Neural progenitor cell (in vitro differentiated cells): ENCODE results near the gene GCKR. TPM values are rescaled to one million over a fixed set of nuclear protein-coding genes. Genes with fewer than 3 reads are reported as not detected.

Experiments
- DNase-seq: peaks from one replicate; pipeline ENCODE4 v3.0.0-alpha.2; 2016; ENCODE audit warnings: low spot score
- H2AFZ ChIP-seq: fragments of 200-600 bp; sonication (generic); replicated peaks from 2 replicates; pipeline ENCODE4 v1.6.1; 2016; ENCODE audit warnings: antibody characterized with exemption
- H3F3A ChIP-seq: fragments of 200-600 bp; sonication (generic); 2 replicates; pipeline ENCODE4 v1.6.1; 2016; ENCODE audit warnings: antibody characterized with exemption, low read depth
- H3K27ac ChIP-seq: fragments of 200-600 bp; sonication (generic); 2 replicates; pipeline ENCODE4 v1.5.1; 2016; ENCODE audit warnings: mild to moderate bottlenecking
- H3K27me3 ChIP-seq: fragments of 200-600 bp; sonication (generic); 2 replicates; pipeline ENCODE4 v1.6.1; 2016; ENCODE audit warnings: mild to moderate bottlenecking, moderate library complexity
- H3K36me3 ChIP-seq: fragments of 200-600 bp; sonication (generic); 2 replicates; pipeline ENCODE4 v1.5.1; 2016
- H3K4me1 ChIP-seq: fragments of 200-600 bp; sonication (generic); 2 replicates; pipeline ENCODE4 v1.6.1; 2016; ENCODE audit warnings: mixed run types
- H3K4me2 ChIP-seq: fragments of 200-600 bp; sonication (generic); 2 replicates; pipeline ENCODE4 v1.6.1; 2016
- H3K4me3 ChIP-seq: fragments of 200-600 bp; sonication (generic); 2 replicates; pipeline ENCODE4 v1.5.1; 2016
- H3K79me2 ChIP-seq: fragments of 200-600 bp; sonication (generic); 2 replicates; pipeline ENCODE4 v1.6.1; 2016; ENCODE audit warnings: low read depth
- H3K9ac ChIP-seq: fragments of 200-600 bp; sonication (generic); 2 replicates; pipeline ENCODE4 v1.6.1; 2016
- H3K9me3 ChIP-seq: fragments of 200-600 bp; sonication (generic); 2 replicates; pipeline ENCODE4 v1.5.1; 2016; ENCODE audit warnings: low read depth
- H4K20me1 ChIP-seq: fragments of 200-600 bp; sonication (generic); 2 replicates; pipeline ENCODE4 v1.6.1; 2016; ENCODE audit warnings: low read depth
- H3K27ac Mint-ChIP-seq: 3 replicates; pipeline ENCODE4 v1.8.0; 2021; ENCODE audit warnings: mixed read lengths
- H3K27me3 Mint-ChIP-seq: 2 replicates; pipeline ENCODE4 v1.8.0; 2022; ENCODE audit warnings: low read depth, mild to moderate bottlenecking, inconsistent platforms, moderate library complexity, mixed read lengths; ENCODE audit not compliant: insufficient read depth
- H3K36me3 Mint-ChIP-seq: 3 replicates; pipeline ENCODE4 v1.8.0; 2021; ENCODE audit warnings: mixed read lengths
- H3K4me1 Mint-ChIP-seq: 3 replicates; pipeline ENCODE4 v1.8.0; 2021; ENCODE audit warnings: mixed read lengths
- H3K4me3 Mint-ChIP-seq: 3 replicates; pipeline ENCODE4 v1.8.0; 2021; ENCODE audit warnings: mild to moderate bottlenecking, moderate library complexity, mixed read lengths
- H3K9me3 Mint-ChIP-seq: 3 replicates; pipeline ENCODE4 v1.8.0; 2020; ENCODE audit warnings: mixed read lengths
- EZH2 ChIP-seq: fragments of 200-600 bp; sonication (generic); IDR thresholded peaks from 2 replicates; pipeline ENCODE4 v1.6.1; 2017; ENCODE audit warnings: antibody characterized with exemption, mild to moderate bottlenecking, moderate library complexity
- EZH2phosphoT487 ChIP-seq: fragments of 200-600 bp; sonication (generic); IDR thresholded peaks from 2 replicates; pipeline ENCODE4 v1.6.1; 2017; ENCODE audit warnings: antibody characterized with exemption
- total RNA-seq: library from RNA; depleted of rRNA; stranded (reverse); fragments of >200 nt; gene quantifications from 2 replicates; pipeline ENCODE4 v1.2.3, GENCODE V29; 2015; ENCODE audit warnings: low replicate concordance
- TF ChIP-seq, protein P1 (sequence below): fragments of 200-600 bp; sonication (generic); IDR thresholded peaks from 2 replicates; pipeline ENCODE4 v1.5.1; 2017; ENCODE audit warnings: antibody characterized with exemption, mild to moderate bottlenecking

GCKR gene
- total RNA-seq, 1 donor from 2014 or later: not detected

DNA sequence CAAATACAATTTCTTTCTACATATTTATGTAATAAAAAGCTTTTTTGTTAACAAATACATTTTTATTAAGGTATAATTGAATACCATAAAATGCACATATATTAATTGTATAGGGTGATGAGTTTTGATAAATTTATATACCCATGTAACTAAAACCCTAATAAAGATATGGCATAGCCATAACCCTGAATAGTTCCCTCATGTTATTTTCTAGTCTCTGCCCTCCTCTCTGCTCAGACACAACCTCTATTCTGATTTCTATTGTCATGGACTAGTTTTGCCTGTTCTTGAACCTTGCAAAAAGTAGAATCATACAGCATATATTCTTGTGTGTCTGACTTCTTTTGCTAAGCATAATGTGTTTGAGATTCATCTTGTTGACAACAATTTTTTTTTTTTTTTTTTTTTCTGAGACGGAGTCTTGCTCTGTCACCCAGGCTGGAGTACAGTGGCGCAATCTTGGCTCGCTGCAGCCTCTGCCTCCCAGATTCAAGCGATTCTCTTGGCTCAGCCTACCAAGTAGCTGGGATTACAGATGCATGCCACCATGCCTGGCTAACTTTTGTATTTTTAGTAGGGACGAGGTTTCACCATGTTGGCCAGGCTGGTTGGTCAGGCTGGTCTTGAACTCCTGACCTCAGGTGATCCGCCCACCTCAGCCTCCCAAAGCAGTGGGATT lies 47.6 kb downstream of the GCKR start:
- H3K9ac ChIP-seq: no peak overlapping the region
- no peaks in the 10 kb centered on the region for H3K36me3 ChIP-seq
- no peaks in the 10 kb centered on the region for H3K79me2 ChIP-seq
- no peak for DNase-seq
- Mint-ChIP-seq H3K27ac (no peak overlapping the region), H3K4me3 (no peak overlapping the region), H3K9me3 (peaks cover 9% of the 10 kb centered on the region), H3K4me1 (no peaks in the 10 kb centered on the region), H3K36me3 (no peaks in the 10 kb centered on the region), H3K27me3 (peaks cover 6% of the 10 kb centered on the region)
- no peaks in the 10 kb centered on the region for H3K9me3 ChIP-seq
- H2AFZ ChIP-seq: no peak overlapping the region
- no peaks in the 10 kb centered on the region for H3F3A ChIP-seq
- no peak overlapping the region for H3K4me3 ChIP-seq
- no peak overlapping the region for H3K4me2 ChIP-seq
- H3K4me1 ChIP-seq: no peaks in the 10 kb centered on the region
- H4K20me1 ChIP-seq: no peaks in the 10 kb centered on the region
- no peak for TF ChIP-seq EZH2phosphoT487
- TF ChIP-seq, protein P1, sequence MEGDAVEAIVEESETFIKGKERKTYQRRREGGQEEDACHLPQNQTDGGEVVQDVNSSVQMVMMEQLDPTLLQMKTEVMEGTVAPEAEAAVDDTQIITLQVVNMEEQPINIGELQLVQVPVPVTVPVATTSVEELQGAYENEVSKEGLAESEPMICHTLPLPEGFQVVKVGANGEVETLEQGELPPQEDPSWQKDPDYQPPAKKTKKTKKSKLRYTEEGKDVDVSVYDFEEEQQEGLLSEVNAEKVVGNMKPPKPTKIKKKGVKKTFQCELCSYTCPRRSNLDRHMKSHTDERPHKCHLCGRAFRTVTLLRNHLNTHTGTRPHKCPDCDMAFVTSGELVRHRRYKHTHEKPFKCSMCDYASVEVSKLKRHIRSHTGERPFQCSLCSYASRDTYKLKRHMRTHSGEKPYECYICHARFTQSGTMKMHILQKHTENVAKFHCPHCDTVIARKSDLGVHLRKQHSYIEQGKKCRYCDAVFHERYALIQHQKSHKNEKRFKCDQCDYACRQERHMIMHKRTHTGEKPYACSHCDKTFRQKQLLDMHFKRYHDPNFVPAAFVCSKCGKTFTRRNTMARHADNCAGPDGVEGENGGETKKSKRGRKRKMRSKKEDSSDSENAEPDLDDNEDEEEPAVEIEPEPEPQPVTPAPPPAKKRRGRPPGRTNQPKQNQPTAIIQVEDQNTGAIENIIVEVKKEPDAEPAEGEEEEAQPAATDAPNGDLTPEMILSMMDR: no peak
- H3K27me3 ChIP-seq: no peaks in the 10 kb centered on the region
- no peak overlapping the region for H3K27ac ChIP-seq

DNA sequence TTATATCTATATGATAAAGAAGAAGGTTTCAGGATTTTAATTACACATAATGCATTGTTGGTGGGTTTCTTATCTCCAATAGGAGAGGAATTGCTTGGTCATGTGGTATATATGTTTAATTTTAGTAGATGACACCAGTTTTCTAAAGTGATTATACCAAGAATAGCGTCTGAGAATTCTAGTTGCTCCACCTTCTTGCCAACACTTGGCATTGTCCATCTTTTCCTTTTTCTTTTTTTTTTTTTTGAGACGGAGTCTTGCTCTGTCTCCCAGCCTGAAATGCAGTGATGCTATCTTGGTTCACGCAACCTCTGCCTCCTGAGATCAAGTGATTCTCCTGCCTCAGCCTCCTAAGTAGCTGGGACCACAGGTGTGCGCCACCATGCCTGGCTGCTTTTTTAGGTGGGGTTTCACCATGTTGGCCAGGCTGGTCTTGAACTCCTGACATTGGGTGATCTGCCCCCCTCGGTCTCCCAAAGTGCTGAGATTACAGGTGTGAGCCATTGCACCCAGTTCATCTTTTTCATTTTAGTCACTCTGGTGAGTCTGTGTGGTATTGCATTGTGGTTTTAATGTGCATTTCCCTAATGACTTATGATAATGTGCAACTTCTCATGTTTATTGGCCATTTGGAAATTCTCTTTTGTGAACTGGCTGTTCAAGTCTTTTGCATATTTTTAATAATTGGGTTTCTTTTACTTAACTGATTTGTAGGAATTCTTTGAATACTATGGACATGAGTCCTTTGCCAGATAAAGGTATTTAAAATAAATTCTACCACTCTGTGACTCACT lies 48.9 kb downstream of the GCKR start:
- no peaks in the 10 kb centered on the region for H3K4me1 ChIP-seq
- no peak overlapping the region for H2AFZ ChIP-seq
- H3F3A ChIP-seq: no peaks in the 10 kb centered on the region
- Mint-ChIP-seq H3K36me3 (no peaks in the 10 kb centered on the region), H3K27me3 (peaks cover 6% of the 10 kb centered on the region), H3K4me1 (no peaks in the 10 kb centered on the region), H3K4me3 (no peak overlapping the region), H3K9me3 (peaks cover 9% of the 10 kb centered on the region), H3K27ac (no peak overlapping the region)
- H3K4me2 ChIP-seq: no peak overlapping the region
- H3K79me2 ChIP-seq: no peaks in the 10 kb centered on the region
- no peak for DNase-seq
- no peaks in the 10 kb centered on the region for H3K9me3 ChIP-seq
- no peak overlapping the region for H3K9ac ChIP-seq
- no peak overlapping the region for H3K4me3 ChIP-seq
- TF ChIP-seq EZH2: no peak
- no peaks in the 10 kb centered on the region for H4K20me1 ChIP-seq
- no peak overlapping the region for H3K27ac ChIP-seq
- no peaks in the 10 kb centered on the region for H3K27me3 ChIP-seq
- no peaks in the 10 kb centered on the region for H3K36me3 ChIP-seq

DNA sequence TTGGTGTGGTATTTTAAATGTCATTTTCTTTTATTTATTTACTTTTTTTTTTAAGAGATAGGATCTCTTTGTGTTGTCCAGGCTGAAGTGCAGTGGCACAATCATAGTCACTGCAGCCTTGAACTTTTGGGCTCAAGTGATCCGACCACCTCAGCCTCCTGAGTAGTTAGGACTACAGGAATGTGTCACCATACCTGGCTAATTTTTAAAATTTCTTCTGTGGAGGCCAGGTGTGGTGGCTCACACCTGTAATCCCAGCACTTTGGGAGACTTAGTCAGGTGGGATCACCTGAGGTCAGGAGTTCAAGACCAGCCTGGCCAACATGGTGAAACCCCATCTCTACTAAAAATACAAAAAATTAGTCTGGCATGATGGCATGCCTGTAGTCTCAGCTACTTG lies 52.7 kb downstream of the GCKR start:
- no peak for DNase-seq
- no peaks in the 10 kb centered on the region for H3F3A ChIP-seq
- no peak overlapping the region for H2AFZ ChIP-seq
- H3K27me3 ChIP-seq: peaks cover 9% of the 10 kb centered on the region
- H3K36me3 ChIP-seq: no peaks in the 10 kb centered on the region
- TF ChIP-seq, protein P1: no peak
- no peak for TF ChIP-seq EZH2
- no peak for TF ChIP-seq EZH2phosphoT487
- H3K79me2 ChIP-seq: no peaks in the 10 kb centered on the region
- H3K9me3 Mint-ChIP-seq: peaks cover 6% of the 10 kb centered on the region
- peaks cover 6% of the 10 kb centered on the region for H3K27me3 Mint-ChIP-seq
- no peak overlapping the region for H3K4me2 ChIP-seq
- no peak overlapping the region for H3K27ac Mint-ChIP-seq
- no peak overlapping the region for H3K9ac ChIP-seq
- H3K36me3 Mint-ChIP-seq: no peaks in the 10 kb centered on the region
- no peaks in the 10 kb centered on the region for H4K20me1 ChIP-seq
- no peaks in the 10 kb centered on the region for H3K4me1 ChIP-seq
- H3K4me3 ChIP-seq: no peak overlapping the region
- no peak overlapping the region for H3K4me3 Mint-ChIP-seq
- H3K27ac ChIP-seq: no peak overlapping the region
- H3K9me3 ChIP-seq: no peaks in the 10 kb centered on the region
- H3K4me1 Mint-ChIP-seq: no peaks in the 10 kb centered on the region

DNA sequence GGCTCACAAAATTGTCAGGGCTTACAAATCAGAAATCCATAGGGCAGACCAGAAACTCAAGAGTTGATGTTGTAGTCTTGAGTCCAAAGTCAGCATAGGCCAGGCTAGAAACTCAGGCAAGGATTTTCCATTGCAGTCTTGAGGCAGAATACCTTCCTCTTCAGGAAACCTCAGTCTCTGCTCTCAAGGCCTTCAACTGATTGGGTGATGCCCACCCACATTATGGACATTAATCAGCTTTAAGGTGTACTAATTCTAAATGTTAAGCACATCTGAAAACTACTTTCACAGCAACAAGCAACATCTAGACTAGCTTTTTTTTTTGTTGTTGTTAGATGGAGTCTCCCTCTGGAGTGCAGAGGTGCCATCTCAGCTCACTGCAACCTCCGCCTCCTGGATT lies 54.9 kb downstream of the GCKR start:
- H4K20me1 ChIP-seq: no peaks in the 10 kb centered on the region
- H3K27me3 ChIP-seq: peaks cover 9% of the 10 kb centered on the region
- no peak overlapping the region for H3K9ac ChIP-seq
- TF ChIP-seq, protein P1: no peak
- no peak for TF ChIP-seq EZH2
- H3K9me3 ChIP-seq: no peaks in the 10 kb centered on the region
- H3F3A ChIP-seq: no peaks in the 10 kb centered on the region
- H3K9me3 Mint-ChIP-seq: no peaks in the 10 kb centered on the region
- H3K27ac ChIP-seq: no peak overlapping the region
- no peak for DNase-seq
- no peak overlapping the region for H3K4me3 ChIP-seq
- H3K4me1 Mint-ChIP-seq: no peaks in the 10 kb centered on the region
- no peaks in the 10 kb centered on the region for H3K79me2 ChIP-seq
- peaks cover 2% of the 10 kb centered on the region for H3K27me3 Mint-ChIP-seq
- no peaks in the 10 kb centered on the region for H3K36me3 Mint-ChIP-seq
- no peak overlapping the region for H3K27ac Mint-ChIP-seq
- H3K36me3 ChIP-seq: no peaks in the 10 kb centered on the region
- H3K4me2 ChIP-seq: no peak overlapping the region
- no peak overlapping the region for H3K4me3 Mint-ChIP-seq
- no peaks in the 10 kb centered on the region for H3K4me1 ChIP-seq
- no peak overlapping the region for H2AFZ ChIP-seq
